HCT116 (cell line): ENCODE data around the gene SPATA3.

Source experiments
- ELF1 ChIP-seq: IDR thresholded peaks from 2 replicates; pipeline ENCODE4 v1.6.1; 2012; ENCODE audit warnings: low read depth, borderline replicate concordance
- POLR2A ChIP-seq: IDR thresholded peaks from 2 replicates; pipeline ENCODE4 v1.7.0; 2011; ENCODE audit warnings: borderline replicate concordance; ENCODE audit not compliant: insufficient read depth, insufficient read length; ENCODE audit errors: extremely low read depth
- POLR2AphosphoS5 ChIP-seq: IDR thresholded peaks from 2 replicates; pipeline ENCODE4 v1.6.1; 2011; ENCODE audit warnings: mild to moderate bottlenecking, low read depth, low read length, moderate library complexity
- SIN3A ChIP-seq: IDR thresholded peaks from 2 replicates; pipeline ENCODE4 v1.6.1; 2012; ENCODE audit warnings: low read depth
- TCF7L2 ChIP-seq: IDR thresholded peaks from 2 replicates; pipeline ENCODE4 v1.7.0; 2011; ENCODE audit warnings: borderline replicate concordance, inconsistent platforms; ENCODE audit not compliant: insufficient read depth, insufficient read length; ENCODE audit errors: extremely low read depth
- ZNF274 ChIP-seq: fragments of 200-500 bp; sonication (Bioruptor generic); IDR thresholded peaks from 2 replicates; pipeline ENCODE4 v1.6.1; 2014; ENCODE audit warnings: mild to moderate bottlenecking, low read depth, low read length, inconsistent platforms
- TF ChIP-seq, protein P1 (sequence below), 3 experiments: fragments of 200-600 bp in 1 of 3; sonication (generic) in 1 of 3; IDR thresholded peaks in 2 of 3; conservative IDR thresholded peaks in 1 of 3; 2 replicates each; pipeline ENCODE4 v1.5.1; 2012 to 2017; ENCODE audit warnings: low read depth in 2 of 3, low read length in 2 of 3, antibody characterized with exemption in 1 of 3, borderline replicate concordance in 1 of 3, control low read depth in 1 of 3, mild to moderate bottlenecking in 1 of 3, mixed read lengths in 1 of 3, mixed run types in 1 of 3, moderate library complexity in 1 of 3; ENCODE audit not compliant: insufficient read depth in 1 of 3

DNA sequence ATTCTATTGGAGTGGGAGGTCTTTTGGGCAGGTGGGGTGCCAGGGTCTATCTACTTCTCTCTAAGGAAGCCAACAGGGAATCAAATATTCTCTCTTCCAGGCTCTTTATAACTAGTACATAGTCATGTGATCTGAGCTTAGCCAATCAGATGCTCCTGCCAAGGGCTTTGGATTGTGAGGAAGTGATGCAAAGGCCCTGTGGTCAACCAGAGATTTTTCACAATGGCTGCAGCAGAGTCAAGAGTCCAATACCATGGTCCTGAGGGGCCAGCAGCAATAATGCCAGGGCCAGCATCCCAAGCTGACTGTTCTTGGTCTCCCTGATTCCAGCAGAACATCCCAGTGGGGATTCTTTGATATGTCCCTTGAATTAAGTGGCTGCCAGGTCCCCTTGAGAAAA, 33.0 kb downstream of the SPATA3 start:
- TF ChIP-seq, protein P1, sequence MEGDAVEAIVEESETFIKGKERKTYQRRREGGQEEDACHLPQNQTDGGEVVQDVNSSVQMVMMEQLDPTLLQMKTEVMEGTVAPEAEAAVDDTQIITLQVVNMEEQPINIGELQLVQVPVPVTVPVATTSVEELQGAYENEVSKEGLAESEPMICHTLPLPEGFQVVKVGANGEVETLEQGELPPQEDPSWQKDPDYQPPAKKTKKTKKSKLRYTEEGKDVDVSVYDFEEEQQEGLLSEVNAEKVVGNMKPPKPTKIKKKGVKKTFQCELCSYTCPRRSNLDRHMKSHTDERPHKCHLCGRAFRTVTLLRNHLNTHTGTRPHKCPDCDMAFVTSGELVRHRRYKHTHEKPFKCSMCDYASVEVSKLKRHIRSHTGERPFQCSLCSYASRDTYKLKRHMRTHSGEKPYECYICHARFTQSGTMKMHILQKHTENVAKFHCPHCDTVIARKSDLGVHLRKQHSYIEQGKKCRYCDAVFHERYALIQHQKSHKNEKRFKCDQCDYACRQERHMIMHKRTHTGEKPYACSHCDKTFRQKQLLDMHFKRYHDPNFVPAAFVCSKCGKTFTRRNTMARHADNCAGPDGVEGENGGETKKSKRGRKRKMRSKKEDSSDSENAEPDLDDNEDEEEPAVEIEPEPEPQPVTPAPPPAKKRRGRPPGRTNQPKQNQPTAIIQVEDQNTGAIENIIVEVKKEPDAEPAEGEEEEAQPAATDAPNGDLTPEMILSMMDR (IDR thresholded peaks at IDR 0.05 in 2 of 3, conservative IDR thresholded peaks at IDR 0.05 in 1 of 3; ENCODE audit: borderline replicate concordance in 1 of 3, insufficient read depth in 1 of 3, low read depth in 2 of 3, low read length in 2 of 3): no peak
- TF ChIP-seq ZNF274: no peak
- TF ChIP-seq POLR2AphosphoS5: no peak
- no peak for TF ChIP-seq POLR2A
- no peak for TF ChIP-seq ELF1
- TF ChIP-seq SIN3A: no peak
- no peak for TF ChIP-seq TCF7L2
